Left kidney (tissue), 2 donors: ENCODE measurements around the gene STK38L. TPM values are rescaled to one million over a fixed set of nuclear protein-coding genes. Genes with fewer than 3 reads are reported as not detected.

Experiments
- DNase-seq: peaks from one replicate; pipeline ENCODE4 v3.0.0-alpha.2; 2013
- polyA plus RNA-seq: library from polyadenylated mRNA; unstranded; fragments of 120-200 nt; gene quantifications from one replicate; pipeline ENCODE4 v1.2.1, GENCODE V29; 2013; ENCODE audit not compliant: insufficient read length

The STK38L gene
- polyA plus RNA-seq, 1 donor = 49.0 TPM

DNA sequence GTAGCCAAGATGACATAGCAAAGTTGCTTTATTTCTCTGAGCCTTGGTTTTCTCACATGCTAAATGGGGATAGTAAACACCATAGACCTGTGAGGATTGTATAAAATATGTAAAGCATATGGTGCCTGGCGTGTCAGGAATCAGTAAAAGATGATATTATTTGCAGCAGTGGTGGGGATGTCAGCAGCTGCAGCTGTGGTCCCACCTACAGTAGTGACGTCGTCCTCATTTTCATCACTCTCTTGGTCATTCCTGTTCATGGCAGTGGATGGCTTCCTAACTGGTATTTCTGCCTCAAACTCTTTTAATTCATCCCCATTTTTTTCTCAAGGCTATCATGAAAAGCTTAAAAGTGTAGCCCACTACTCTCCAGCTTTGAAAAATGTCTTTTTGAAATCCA lies 100.7 kb downstream of the STK38L start:
- DNase-seq = no peak

GRCh38 chr12:27345376-27345775 lies 101.3 kb downstream of the STK38L start:
- no peak for DNase-seq

GRCh38 chr12:27347779-27348178 lies 103.7 kb downstream of the STK38L start:
- no peak for DNase-seq

- DNase-seq = no peak
Measured at GRCh38 chr12:27351476-27351875, 107.4 kb downstream of the STK38L start.

- no peak for DNase-seq
Measured at GRCh38 chr12:27355486-27355885, 111.4 kb downstream of the STK38L start.

DNA sequence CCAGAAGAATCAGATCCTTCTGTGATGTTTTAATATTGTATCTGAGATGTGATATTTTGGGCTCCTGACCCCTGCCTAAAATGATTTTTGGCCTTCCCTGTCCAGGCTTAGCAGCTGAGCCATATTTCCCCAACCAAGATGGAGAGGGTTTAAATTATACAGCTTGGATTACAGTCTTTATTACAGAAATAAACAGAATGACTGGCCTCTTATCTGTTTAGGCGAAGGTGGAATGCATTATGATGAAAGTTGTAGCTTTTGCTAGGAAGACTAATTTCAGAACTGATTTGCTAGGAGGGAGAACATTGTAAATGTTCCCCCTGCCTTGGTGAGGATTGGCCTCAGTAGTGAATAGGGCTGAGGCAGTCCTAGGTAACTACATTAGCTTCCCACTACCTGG lies 111.9 kb downstream of the STK38L start:
- DNase-seq = no peak

GRCh38 chr12:27359578-27360340 lies 115.7 kb downstream of the STK38L start:
- DNase-seq = no peak

DNA sequence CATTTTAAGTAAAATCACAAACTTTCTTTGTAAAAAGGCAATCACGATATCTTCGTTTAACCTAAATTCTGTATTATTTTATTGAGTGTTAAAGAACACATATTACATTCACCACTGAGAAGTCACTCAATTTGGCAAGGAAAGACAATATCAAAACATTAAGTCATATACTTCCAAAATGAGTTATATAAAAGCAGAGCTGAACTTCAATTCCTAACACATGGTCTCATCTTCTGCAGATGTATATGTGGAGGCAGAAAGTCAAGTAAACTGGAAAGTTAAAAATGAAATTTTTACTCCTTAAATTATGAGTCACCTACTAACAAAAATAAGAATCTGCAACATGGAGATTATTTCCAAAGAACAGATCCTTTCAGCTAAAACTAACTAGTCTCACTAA lies 117.3 kb downstream of the STK38L start:
- DNase-seq = no peak

DNA sequence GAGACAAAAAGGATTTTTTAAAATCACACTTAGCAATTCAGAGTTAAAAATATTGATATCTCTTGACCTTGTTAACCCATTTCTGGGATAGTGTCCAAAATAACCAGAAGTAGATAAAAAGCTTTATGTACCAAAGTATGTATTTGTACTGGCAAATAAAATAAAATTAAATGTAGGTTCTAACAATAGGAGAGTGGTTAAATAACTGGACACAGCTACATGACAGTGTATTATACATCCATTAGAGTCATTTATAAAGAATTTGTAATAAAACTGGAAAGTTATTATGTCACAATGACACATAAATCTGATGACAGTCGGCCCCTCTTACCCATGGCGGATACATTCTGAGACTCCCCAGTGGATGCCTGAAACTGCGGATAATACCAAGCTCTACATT lies 122.5 kb downstream of the STK38L start:
- no peak for DNase-seq

GRCh38 chr12:27367078-27367477 lies 123.0 kb downstream of the STK38L start:
- no peak for DNase-seq

Other genes starting within 250 kb of the STK38L start
- 93.8 TPM for gene TM7SF3, start 229.9 kb upstream of the STK38L start, polyA plus RNA-seq
- gene MED21, start 221.7 kb upstream of the STK38L start, polyA plus RNA-seq = 65.5 TPM
- 0.32 TPM for gene C12orf71, start 161.7 kb upstream of the STK38L start, polyA plus RNA-seq
- gene BMAL2, start 88.5 kb downstream of the STK38L start, polyA plus RNA-seq = 7.5 TPM
- 0.60 TPM for gene SMCO2, start 202.4 kb downstream of the STK38L start, polyA plus RNA-seq